Testis (tissue), 2 donors: ENCODE measurements around the gene ADCY9.

Experiments
- CTCF ChIP-seq, 3 experiments: fragments of 450-650 bp in 2 of 3; fragments of 200-600 bp in 1 of 3; sonication (generic) in 1 of 3; IDR thresholded peaks; one replicate each; pipeline ENCODE4 v1.5.1; 2016 to 2019; ENCODE audit warnings: antibody characterized with exemption in 3 of 3, mild to moderate bottlenecking in 2 of 3, moderate library complexity in 1 of 3
- POLR2A ChIP-seq: fragments of 450-650 bp; IDR thresholded peaks from one replicate; pipeline ENCODE4 v1.6.1; 2017; ENCODE audit warnings: antibody characterized with exemption, mild to moderate bottlenecking, moderate library complexity

- TF ChIP-seq CTCF (IDR thresholded peaks at IDR 0.05) (no peak), POLR2A (no peak)
Measured at GRCh38 chr16:4028144-4028543, 88.1 kb downstream of the ADCY9 start.
